NCI-H2081 (cell line): ENCODE measurements around the gene AASS.

ENCODE experiments used
- DNase-seq, 2 experiments: peaks; one replicate each; lab custom pipeline; 2025; lab: John Stamatoyannopoulos, UW

The AASS gene

GRCh38 chr7:122118757-122119156, 25.3 kb downstream of the AASS start:
- no peak for DNase-seq

GRCh38 chr7:122103064-122103463, 41.0 kb downstream of the AASS start:
- no peak for DNase-seq

- no peak for DNase-seq
Measured at GRCh38 chr7:122100021-122100420, 44.0 kb downstream of the AASS start.

GRCh38 chr7:122095642-122096041, 48.4 kb downstream of the AASS start:
- DNase-seq = no peak

GRCh38 chr7:122094549-122094948, 49.5 kb downstream of the AASS start:
- no peak for DNase-seq

GRCh38 chr7:122092964-122093797, 50.9 kb downstream of the AASS start:
- peak; percentile 60 to 79 for DNase-seq

GRCh38 chr7:122082670-122083069, 61.4 kb downstream of the AASS start:
- no peak for DNase-seq

GRCh38 chr7:122082160-122082559, 61.9 kb downstream of the AASS start:
- DNase-seq = no peak

GRCh38 chr7:122073635-122074034, 70.4 kb downstream of the AASS start:
- no peak for DNase-seq

GRCh38 chr7:122072924-122073599, 71.0 kb downstream of the AASS start:
- DNase-seq = no peak

- no peak for DNase-seq
Measured at GRCh38 chr7:122072272-122072671, 71.8 kb downstream of the AASS start.

- no peak for DNase-seq
Measured at GRCh38 chr7:122070834-122071233, 73.2 kb downstream of the AASS start.

- no peak for DNase-seq
Measured at GRCh38 chr7:122070062-122070461, 74.0 kb downstream of the AASS start.

- DNase-seq = no peak
Measured at GRCh38 chr7:122068999-122069398, 75.0 kb downstream of the AASS start.

- DNase-seq = no peak
Measured at GRCh38 chr7:122068046-122068445, 76.0 kb downstream of the AASS start.

GRCh38 chr7:122067077-122067476, 77.0 kb downstream of the AASS start:
- DNase-seq = no peak

- no peak for DNase-seq
Measured at GRCh38 chr7:122064971-122065370, 79.1 kb downstream of the AASS start.

- DNase-seq = no peak
Measured at GRCh38 chr7:122063146-122063545, 80.9 kb downstream of the AASS start.

- no peak for DNase-seq
Measured at GRCh38 chr7:122059542-122059941, 84.5 kb downstream of the AASS start.

GRCh38 chr7:122056977-122057376, 87.1 kb downstream of the AASS start:
- DNase-seq = no peak

GRCh38 chr7:122055073-122055472, 89.0 kb downstream of the AASS start:
- no peak for DNase-seq

- no peak for DNase-seq
Measured at GRCh38 chr7:122054393-122054792, 89.7 kb downstream of the AASS start.

- no peak for DNase-seq
Measured at GRCh38 chr7:122046402-122046801, 97.6 kb downstream of the AASS start.

GRCh38 chr7:122040147-122040546, 103.9 kb downstream of the AASS start:
- DNase-seq = no peak
